Measurements from ENCODE around the gene ATG5.

DNA sequence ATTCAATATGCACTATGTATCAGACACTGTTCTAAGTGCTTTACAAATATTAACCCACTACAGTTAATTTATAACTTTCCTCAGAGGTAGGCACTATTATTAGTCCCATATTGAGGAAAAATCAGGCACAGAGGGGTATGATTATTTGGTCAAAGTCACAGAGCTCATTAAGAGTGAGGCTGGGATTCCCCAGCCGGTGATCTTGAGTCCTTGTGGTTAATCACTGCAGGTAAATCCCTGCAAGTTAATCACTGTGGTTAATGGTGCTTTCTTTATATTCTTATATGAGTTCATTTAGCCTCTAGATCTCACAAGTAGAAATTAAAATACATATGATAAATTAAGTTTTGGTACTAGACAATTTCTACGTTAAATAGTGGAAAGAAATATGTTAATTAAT, 44.2 kb upstream of the ATG5 start:
- TF ChIP-seq CTCF (IDR thresholded peaks at IDR 0.05; ENCODE audit: low read depth, low read length, poor library complexity, severe bottlenecking) (no peak), EZH2phosphoT487 (IDR thresholded peaks at IDR 0.05; ENCODE audit: borderline replicate concordance, low read length) (no peak)

Data from DOHH2 (cell line).